SK-N-SH (cell line): Measurements from ENCODE around the gene TRAPPC12.

Experiments used
- CTCF ChIP-seq: fragments of 200-600 bp; sonication (generic); IDR thresholded peaks from 2 replicates; pipeline ENCODE4 v1.6.1; 2017; ENCODE audit warnings: antibody characterized with exemption, mild to moderate bottlenecking, moderate library complexity
- ELF1 ChIP-seq: IDR thresholded peaks from 2 replicates; pipeline ENCODE4 v1.4.0; 2012
- EP300 ChIP-seq, 2 experiments: IDR thresholded peaks; 2 replicates each; pipeline versions ENCODE4 v1.4.0 to v1.6.1; 2012; ENCODE audit warnings: borderline replicate concordance in 1 of 2, low read depth in 1 of 2, low read length in 1 of 2
- JUND ChIP-seq: IDR thresholded peaks from 2 replicates; pipeline ENCODE4 v1.4.0; 2012
- MXI1 ChIP-seq: IDR thresholded peaks from 2 replicates; pipeline ENCODE4 v1.6.1; 2012; ENCODE audit warnings: mild to moderate bottlenecking, low read depth, low read length, improper control_type of control experiment
- PBX3 ChIP-seq: IDR thresholded peaks from 2 replicates; pipeline ENCODE4; 2012
- POLR2AphosphoS5 ChIP-seq: IDR thresholded peaks from 2 replicates; pipeline ENCODE4 v1.6.1; 2012; ENCODE audit warnings: low read depth, low read length
- TAF1 ChIP-seq: IDR thresholded peaks from 2 replicates; pipeline ENCODE4 v1.6.1; 2012; ENCODE audit warnings: low read depth, mild to moderate bottlenecking, low read length, moderate library complexity, borderline replicate concordance
- TCF12 ChIP-seq: IDR thresholded peaks from 2 replicates; pipeline ENCODE4 v1.4.0; 2012
- ZBTB33 ChIP-seq: IDR thresholded peaks from 2 replicates; pipeline ENCODE4 v1.4.0; 2012; ENCODE audit warnings: low read depth, borderline replicate concordance

GRCh38 chr2:3334392-3335345 is 44.8 kb upstream of the TRAPPC12 start:
- TF ChIP-seq EP300 (IDR thresholded peaks at IDR 0.05; ENCODE audit: borderline replicate concordance in 1 of 2, low read depth in 1 of 2, low read length in 1 of 2) (no peak), POLR2AphosphoS5 (no peak), ZBTB33 (no peak), PBX3 (no peak), JUND (no peak), CTCF (no peak), TAF1 (no peak), TCF12 (no peak), MXI1 (no peak), ELF1 (no peak)
